Vagina (tissue), 2 donors: ENCODE data around the gene ADAMTSL1. TPM values are rescaled to one million over a fixed set of nuclear protein-coding genes. Genes with fewer than 3 reads are reported as not detected.

ENCODE experiments used
- DNase-seq, 2 donors: peaks; one replicate each; pipeline ENCODE4 v3.0.0-alpha.2; 2017; ENCODE audit errors: extremely low spot score in 2 of 2
- H3K27ac ChIP-seq: fragments of 200-600 bp; sonication (generic); one replicate; pipeline ENCODE4 v1.5.1; 2019
- H3K27me3 ChIP-seq: fragments of 200-600 bp; sonication (generic); one replicate; pipeline ENCODE4 v1.5.1; 2019
- H3K36me3 ChIP-seq, 2 donors: fragments of 200-600 bp; sonication (generic); one replicate each; pipeline ENCODE4 v1.5.1; 2017 to 2019
- H3K4me1 ChIP-seq: fragments of 200-600 bp; sonication (generic); one replicate; pipeline ENCODE4 v1.5.1; 2019
- H3K4me3 ChIP-seq, 2 donors: fragments of 200-600 bp; sonication (generic); 1 replicate in 1 of 2; 2 replicates in 1 of 2; pipeline ENCODE4 v1.5.1; 2016 to 2019
- H3K9me3 ChIP-seq: fragments of 200-600 bp; sonication (generic); one replicate; pipeline ENCODE4 v1.5.1; 2019
- CTCF ChIP-seq, 3 experiments: fragments of 450-650 bp in 2 of 3; fragments of 200-600 bp in 1 of 3; sonication (generic) in 1 of 3; IDR thresholded peaks; one replicate each; pipeline ENCODE4 v1.5.1; 2017 to 2019; ENCODE audit warnings: antibody characterized with exemption in 3 of 3, mild to moderate bottlenecking in 2 of 3, moderate library complexity in 2 of 3
- POLR2A ChIP-seq, 2 donors: fragments of 450-650 bp; IDR thresholded peaks; one replicate each; pipeline ENCODE4 v1.6.1; 2017; ENCODE audit warnings: antibody characterized with exemption in 2 of 2, mild to moderate bottlenecking in 2 of 2, moderate library complexity in 2 of 2
- POLR2AphosphoS5 ChIP-seq, 2 donors: sonication (generic); formaldehyde crosslinking; IDR thresholded peaks; one replicate each; pipeline ENCODE4 v1.9.0; 2017; ENCODE audit warnings: antibody characterized with exemption in 2 of 2, mild to moderate bottlenecking in 2 of 2, low read depth in 1 of 2; ENCODE audit not compliant: insufficient read depth in 1 of 2
- intact Hi-C: fragments of 100-400 bp; cut with DNase I; formaldehyde crosslinking; loops from one replicate; pipeline ENCODE4 v1.15.1; 2023
- total RNA-seq: library from RNA; depleted of rRNA; stranded (reverse); fragments of >200 nt; gene quantifications from one replicate; pipeline ENCODE4 v1.2.3, GENCODE V29; 2016

ADAMTSL1 gene
- total RNA-seq, 1 donor from 2014 or later: 8.1 TPM

GRCh38 chr9:18451406-18451805, 22.5 kb upstream of the ADAMTSL1 start:
- no peaks in the 10 kb centered on the region for H3K36me3 ChIP-seq
- no peaks in the 10 kb centered on the region for H3K27me3 ChIP-seq
- no peak overlapping the region for H3K4me3 ChIP-seq
- H3K4me1 ChIP-seq: peaks cover 31% of the 10 kb centered on the region
- TF ChIP-seq CTCF (IDR thresholded peaks at IDR 0.05) (no peak), POLR2AphosphoS5 (IDR thresholded peaks at IDR 0.05; ENCODE audit: insufficient read depth in 1 of 2, low read depth in 1 of 2) (peak in 1 of 2 donors; percentile 27), POLR2A (IDR thresholded peaks at IDR 0.05) (no peak)
- H3K27ac ChIP-seq: peak overlapping the region; percentile 56
- no peak for DNase-seq
- intact Hi-C loops: no loop called here
- no peaks in the 10 kb centered on the region for H3K9me3 ChIP-seq

GRCh38 chr9:18452276-18452675, 21.7 kb upstream of the ADAMTSL1 start:
- peaks cover 23% of the 10 kb centered on the region for H3K4me1 ChIP-seq
- H3K4me3 ChIP-seq: no peak overlapping the region
- no peaks in the 10 kb centered on the region for H3K27me3 ChIP-seq
- peak overlapping the region; percentile 56 for H3K27ac ChIP-seq
- H3K9me3 ChIP-seq: no peaks in the 10 kb centered on the region
- TF ChIP-seq POLR2A (IDR thresholded peaks at IDR 0.05): no peak
- no peak for TF ChIP-seq POLR2AphosphoS5 (IDR thresholded peaks at IDR 0.05; ENCODE audit: insufficient read depth in 1 of 2, low read depth in 1 of 2)
- no peak for TF ChIP-seq CTCF (IDR thresholded peaks at IDR 0.05)
- DNase-seq: no peak
- intact Hi-C loops: no loop called here
- no peaks in the 10 kb centered on the region for H3K36me3 ChIP-seq

- intact Hi-C loops: no loop called here
- no peaks in the 10 kb centered on the region for H3K36me3 ChIP-seq
- H3K4me3 ChIP-seq: no peak overlapping the region
- no peaks in the 10 kb centered on the region for H3K9me3 ChIP-seq
- no peaks in the 10 kb centered on the region for H3K27me3 ChIP-seq
- no peak for DNase-seq
- H3K4me1 ChIP-seq: peaks cover 16% of the 10 kb centered on the region
- H3K27ac ChIP-seq: no peak overlapping the region
- TF ChIP-seq POLR2AphosphoS5 (IDR thresholded peaks at IDR 0.05; ENCODE audit: insufficient read depth in 1 of 2, low read depth in 1 of 2) (no peak), CTCF (IDR thresholded peaks at IDR 0.05) (no peak), POLR2A (IDR thresholded peaks at IDR 0.05) (no peak)
Observed at GRCh38 chr9:18456624-18457237, 17.2 kb upstream of the ADAMTSL1 start.

- Histone ChIP-seq H3K9me3 (no peaks in the 10 kb centered on the region), H3K4me1 (peaks cover 16% of the 10 kb centered on the region), H3K27ac (no peak overlapping the region), H3K36me3 (no peaks in the 10 kb centered on the region), H3K27me3 (no peaks in the 10 kb centered on the region), H3K4me3 (no peak overlapping the region)
- DNase-seq: no peak
- intact Hi-C loops: no loop called here
- no peak for TF ChIP-seq POLR2AphosphoS5 (IDR thresholded peaks at IDR 0.05; ENCODE audit: insufficient read depth in 1 of 2, low read depth in 1 of 2)
- TF ChIP-seq CTCF (IDR thresholded peaks at IDR 0.05): no peak
- TF ChIP-seq POLR2A (IDR thresholded peaks at IDR 0.05): no peak
Observed at GRCh38 chr9:18457510-18457909, 16.4 kb upstream of the ADAMTSL1 start.

- H3K4me3 ChIP-seq: no peak overlapping the region
Observed at GRCh38 chr9:18459962-18460584, 13.9 kb upstream of the ADAMTSL1 start.

More at GRCh38 chr9:18459962-18460584, 13.9 kb upstream of the ADAMTSL1 start:
- DNase-seq: no peak
- no peaks in the 10 kb centered on the region for H3K9me3 ChIP-seq
- H3K27ac ChIP-seq: peak overlapping the region; percentile 53
- peaks cover 9% of the 10 kb centered on the region for H3K4me1 ChIP-seq
- H3K27me3 ChIP-seq: no peaks in the 10 kb centered on the region
- TF ChIP-seq POLR2A (IDR thresholded peaks at IDR 0.05): no peak
- TF ChIP-seq CTCF (IDR thresholded peaks at IDR 0.05): no peak
- peak in 1 of 2 donors; percentile 86 for TF ChIP-seq POLR2AphosphoS5 (IDR thresholded peaks at IDR 0.05; ENCODE audit: insufficient read depth in 1 of 2, low read depth in 1 of 2)
- H3K36me3 ChIP-seq: no peaks in the 10 kb centered on the region
- intact Hi-C loops: no loop called here
